Ramos (cell line): Measurements from ENCODE around the gene FNDC3B.
"Not testable (repeated sequence)": the region's sequence is repeated elsewhere in the genome, so short reads cannot be mapped to it uniquely, and the experiment has no call there.

ENCODE experiments used
- in situ Hi-C: fragments of 300-500 bp; cut with MboI; formaldehyde crosslinking; loops from one replicate; pipeline ENCODE4 v1.14.3; 2022; ENCODE audit warnings: low sequenced_read_pairs; ENCODE audit not compliant: unreplicated experiment

The FNDC3B gene

GRCh38 chr3:172087602-172088580, 48.5 kb downstream of the FNDC3B start:
- in situ Hi-C loops: no loop called here

- in situ Hi-C loops: no loop called here
Measured at GRCh38 chr3:172089250-172089649, 49.9 kb downstream of the FNDC3B start.

GRCh38 chr3:172090035-172090434, 50.7 kb downstream of the FNDC3B start:
- in situ Hi-C loops: no loop called here

GRCh38 chr3:172092658-172093057, 53.3 kb downstream of the FNDC3B start:
- in situ Hi-C loops: no loop called here

- in situ Hi-C loops: not testable (repeated sequence)
Measured at GRCh38 chr3:172093581-172094443, 54.4 kb downstream of the FNDC3B start.

GRCh38 chr3:172094621-172095557, 55.5 kb downstream of the FNDC3B start:
- in situ Hi-C loops: no loop called here

GRCh38 chr3:172096881-172097420, 57.6 kb downstream of the FNDC3B start:
- in situ Hi-C loops: no loop called here

- in situ Hi-C loops: no loop called here
Measured at GRCh38 chr3:172097585-172097984, 58.2 kb downstream of the FNDC3B start.

GRCh38 chr3:172098698-172099494, 59.5 kb downstream of the FNDC3B start:
- in situ Hi-C loops: no loop called here

- in situ Hi-C loops: no loop called here
Measured at GRCh38 chr3:172099495-172099808, 60.1 kb downstream of the FNDC3B start.

GRCh38 chr3:172100482-172100881, 61.1 kb downstream of the FNDC3B start:
- in situ Hi-C loops: no loop called here

- in situ Hi-C loops: no loop called here
Measured at GRCh38 chr3:172101107-172101506, 61.7 kb downstream of the FNDC3B start.

GRCh38 chr3:172102123-172102882, 62.9 kb downstream of the FNDC3B start:
- in situ Hi-C loops: no loop called here

- in situ Hi-C loops: no loop called here
Measured at GRCh38 chr3:172102883-172103310, 63.5 kb downstream of the FNDC3B start.

GRCh38 chr3:172103724-172104123, 64.3 kb downstream of the FNDC3B start:
- in situ Hi-C loops: no loop called here

GRCh38 chr3:172104471-172105072, 65.2 kb downstream of the FNDC3B start:
- in situ Hi-C loops: no loop called here

GRCh38 chr3:172106037-172106954, 66.9 kb downstream of the FNDC3B start:
- in situ Hi-C loops: no loop called here
